ENCODE measurements around the gene RABL2A.
"Not testable (repeated sequence)": the region's sequence is repeated elsewhere in the genome, so short reads cannot be mapped to it uniquely, and the experiment has no call there.

RABL2A gene

GRCh38 chr2:113598738-113599137, 28.3 kb upstream of the RABL2A start:
- not testable (repeated sequence) for H3K9ac ChIP-seq (ENCODE audit: low read length); H3K4me3 ChIP-seq (ENCODE audit: low read length); H3K9me2 ChIP-seq (replicated peaks; ENCODE audit: insufficient read depth, low read length); H3K27me3 ChIP-seq (replicated peaks; ENCODE audit: insufficient read depth, low read length); DNase-seq; H3F3A ChIP-seq (ENCODE audit: insufficient read depth, low read length); H3K4me2 ChIP-seq (ENCODE audit: low read depth, low read length); H4K20me1 ChIP-seq (ENCODE audit: insufficient read depth, low read length); H3K4me1 ChIP-seq (ENCODE audit: low read length); H3K36me3 ChIP-seq (replicated peaks; ENCODE audit: insufficient read depth, low read length); H3K9me3 ChIP-seq (replicated peaks; ENCODE audit: insufficient read depth, low read length); H3K79me2 ChIP-seq (ENCODE audit: low read length); H2AFZ ChIP-seq (ENCODE audit: low read length); H3K27ac ChIP-seq (ENCODE audit: low read length)

GRCh38 chr2:113599208-113599607, 27.9 kb upstream of the RABL2A start:
- H3F3A ChIP-seq (ENCODE audit: insufficient read depth, low read length); H3K36me3 ChIP-seq (replicated peaks; ENCODE audit: insufficient read depth, low read length); H3K9ac ChIP-seq (ENCODE audit: low read length): not testable (repeated sequence)

GRCh38 chr2:113602040-113602769, 24.9 kb upstream of the RABL2A start:
- H3K4me3 ChIP-seq (ENCODE audit: low read length); H4K20me1 ChIP-seq (ENCODE audit: insufficient read depth, low read length); H3F3A ChIP-seq (ENCODE audit: insufficient read depth, low read length); H3K9me3 ChIP-seq (replicated peaks; ENCODE audit: insufficient read depth, low read length); H3K4me2 ChIP-seq (ENCODE audit: low read depth, low read length); H3K27me3 ChIP-seq (replicated peaks; ENCODE audit: insufficient read depth, low read length); H3K9me2 ChIP-seq (replicated peaks; ENCODE audit: insufficient read depth, low read length); H2AFZ ChIP-seq (ENCODE audit: low read length); H3K27ac ChIP-seq (ENCODE audit: low read length); H3K79me2 ChIP-seq (ENCODE audit: low read length); H3K4me1 ChIP-seq (ENCODE audit: low read length); H3K9ac ChIP-seq (ENCODE audit: low read length); H3K36me3 ChIP-seq (replicated peaks; ENCODE audit: insufficient read depth, low read length): not testable (repeated sequence)
- TF ChIP-seq CTCF (IDR thresholded peaks at IDR 0.05; ENCODE audit: low read length) = peak; percentile 36
- peak; percentile 54 for DNase-seq

More at GRCh38 chr2:113599208-113599607, 27.9 kb upstream of the RABL2A start:
- H3K4me3 ChIP-seq (ENCODE audit: low read length); H3K4me1 ChIP-seq (ENCODE audit: low read length); H3K9me3 ChIP-seq (replicated peaks; ENCODE audit: insufficient read depth, low read length); H4K20me1 ChIP-seq (ENCODE audit: insufficient read depth, low read length); H3K4me2 ChIP-seq (ENCODE audit: low read depth, low read length); H3K79me2 ChIP-seq (ENCODE audit: low read length); H3K9me2 ChIP-seq (replicated peaks; ENCODE audit: insufficient read depth, low read length); H3K27ac ChIP-seq (ENCODE audit: low read length); DNase-seq; H3K27me3 ChIP-seq (replicated peaks; ENCODE audit: insufficient read depth, low read length); H2AFZ ChIP-seq (ENCODE audit: low read length): not testable (repeated sequence)

GRCh38 chr2:113602869-113603466, 24.1 kb upstream of the RABL2A start:
- Histone ChIP-seq H3K27ac (ENCODE audit: low read length) (peak overlapping the region; percentile 42; the same call in 1 of the 2 replicates), H3K9me3 (replicated peaks; ENCODE audit: insufficient read depth, low read length) (no peaks in the 10 kb centered on the region), H3K4me2 (ENCODE audit: low read depth, low read length) (no peak overlapping the region)

GRCh38 chr2:113603467-113604084, 23.5 kb upstream of the RABL2A start:
- not testable (repeated sequence) for H3K79me2 ChIP-seq (ENCODE audit: low read length); H3K9me2 ChIP-seq (replicated peaks; ENCODE audit: insufficient read depth, low read length); H3K27me3 ChIP-seq (replicated peaks; ENCODE audit: insufficient read depth, low read length); H4K20me1 ChIP-seq (ENCODE audit: insufficient read depth, low read length); H3K36me3 ChIP-seq (replicated peaks; ENCODE audit: insufficient read depth, low read length); H3K4me1 ChIP-seq (ENCODE audit: low read length); H3K4me2 ChIP-seq (ENCODE audit: low read depth, low read length); H3K9me3 ChIP-seq (replicated peaks; ENCODE audit: insufficient read depth, low read length); H2AFZ ChIP-seq (ENCODE audit: low read length); H3F3A ChIP-seq (ENCODE audit: insufficient read depth, low read length)
- Histone ChIP-seq H3K4me3 (ENCODE audit: low read length) (peak overlapping the region; percentile 59; the same call in 1 of the 2 replicates), H3K27ac (ENCODE audit: low read length) (peak overlapping the region; percentile 64; the same call in 1 of the 2 replicates), H3K9ac (ENCODE audit: low read length) (peak overlapping the region; percentile 62; the same call in 1 of the 2 replicates)
- peak; percentile 90 for DNase-seq

More at GRCh38 chr2:113602869-113603466, 24.1 kb upstream of the RABL2A start:
- Histone ChIP-seq H3K79me2 (ENCODE audit: low read length) (no peaks in the 10 kb centered on the region), H4K20me1 (ENCODE audit: insufficient read depth, low read length) (no peaks in the 10 kb centered on the region), H3F3A (ENCODE audit: insufficient read depth, low read length) (no peaks in the 10 kb centered on the region), H3K36me3 (replicated peaks; ENCODE audit: insufficient read depth, low read length) (no peaks in the 10 kb centered on the region), H3K9ac (ENCODE audit: low read length) (no peak overlapping the region), H3K4me3 (ENCODE audit: low read length) (peak overlapping the region; percentile 50; the same call in 1 of the 2 replicates), H3K9me2 (replicated peaks; ENCODE audit: insufficient read depth, low read length) (no peaks in the 10 kb centered on the region), H2AFZ (ENCODE audit: low read length) (no peak overlapping the region), H3K27me3 (replicated peaks; ENCODE audit: insufficient read depth, low read length) (no peaks in the 10 kb centered on the region), H3K4me1 (ENCODE audit: low read length) (no peaks in the 10 kb centered on the region)
- TF ChIP-seq CTCF (IDR thresholded peaks at IDR 0.05; ENCODE audit: low read length) = no peak
- DNase-seq = peak; percentile 5
